Activated effector memory CD4-positive, alpha-beta T cell treated with Interleukin-2 at 50 U/mL for 16 hours (primary cell): ENCODE data around the gene ZNF267.
"Not testable (repeated sequence)": the region's sequence is repeated elsewhere in the genome, so short reads cannot be mapped to it uniquely, and the experiment has no call there.

Experiments
- DNase-seq: peaks from one replicate; pipeline ENCODE4 v3.0.0-alpha.2; 2020

The ZNF267 gene

DNA sequence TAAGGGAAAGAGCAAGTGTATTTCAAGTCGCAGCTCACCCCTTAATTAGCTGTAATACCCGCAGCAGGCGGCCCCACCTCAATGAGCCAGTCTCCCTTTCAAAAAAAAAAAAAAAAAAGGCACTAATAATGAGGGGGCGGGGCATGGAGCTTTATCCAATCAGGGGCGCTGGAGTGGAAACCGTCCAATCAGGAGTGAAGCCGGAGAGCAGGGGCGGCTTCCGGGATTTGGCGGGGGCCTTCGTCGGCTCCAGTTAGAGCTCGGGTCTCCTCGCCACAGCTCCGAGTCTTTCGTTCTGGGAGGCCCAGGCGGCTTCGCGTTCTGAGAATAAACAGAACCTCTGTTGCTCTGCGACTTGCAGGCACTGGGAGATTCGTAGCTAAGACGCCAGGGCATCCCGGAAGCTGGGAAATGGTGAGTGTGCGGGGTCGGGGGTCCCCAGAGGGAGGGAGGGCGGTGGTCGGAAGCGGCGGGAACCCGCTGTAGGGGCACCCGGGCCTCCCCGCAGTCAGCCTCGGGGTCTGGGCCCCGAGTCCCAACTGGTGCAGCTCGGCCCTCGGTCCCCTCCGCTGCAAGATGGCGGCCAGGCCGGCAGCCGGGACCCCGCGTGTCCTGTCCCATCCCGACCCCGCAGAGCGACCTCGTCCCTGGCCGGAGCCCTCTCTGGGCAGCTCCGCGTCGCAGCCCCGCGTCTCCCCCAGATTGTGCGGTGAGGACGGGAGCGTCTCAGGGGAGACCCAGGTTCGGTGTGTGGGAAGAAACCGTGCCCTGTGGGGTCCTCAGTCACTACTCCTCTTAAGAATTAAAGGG is at the start of gene ZNF267:
Gene ZNF267 (plus strand): TSS at position 252 of the 810 bp plus-strand sequence. CDS start 160 bp downstream, at position 412.
- DNase-seq, result peak; percentile 88

DNA sequence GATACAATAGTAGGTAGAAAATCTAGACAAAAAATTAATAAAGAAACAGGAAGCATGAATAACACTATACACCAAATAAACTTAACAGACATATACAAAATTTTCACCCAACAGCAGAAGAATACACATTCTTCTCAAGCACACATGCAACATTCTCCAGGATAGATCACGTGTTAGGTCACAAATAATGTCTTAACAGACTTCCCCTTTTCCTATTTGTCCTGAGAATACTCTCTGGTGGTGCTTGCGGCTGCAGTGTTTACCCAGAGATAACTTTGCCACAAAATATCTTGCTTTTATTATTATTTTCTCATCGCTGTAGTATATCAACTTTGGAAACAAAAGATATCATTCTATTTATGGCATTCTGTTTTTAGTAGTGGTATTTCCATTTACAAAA is 40.6 kb upstream of the ZNF267 start:
- DNase-seq, result no peak

DNA sequence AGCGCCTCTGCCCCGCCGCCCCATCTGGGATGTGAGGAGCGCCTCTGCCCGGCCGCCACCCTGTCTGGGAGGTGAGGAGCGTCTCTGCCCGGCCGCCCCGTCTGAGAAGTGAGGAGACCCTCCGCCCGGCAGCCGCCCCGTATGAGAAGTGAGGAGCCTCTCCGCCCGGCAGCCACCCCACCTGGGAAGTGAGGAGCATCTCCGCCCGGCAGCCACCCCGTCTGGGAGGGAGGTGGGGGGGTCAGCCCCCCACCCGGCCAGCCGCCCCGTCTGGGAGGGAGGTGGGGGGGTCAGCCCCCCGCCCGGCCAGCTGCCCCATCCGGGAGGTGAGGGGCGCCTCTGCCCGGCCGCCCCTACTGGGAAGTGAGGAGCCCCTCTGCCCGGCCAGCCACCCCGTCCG is 37.2 kb upstream of the ZNF267 start:
- not testable (repeated sequence) for DNase-seq

DNA sequence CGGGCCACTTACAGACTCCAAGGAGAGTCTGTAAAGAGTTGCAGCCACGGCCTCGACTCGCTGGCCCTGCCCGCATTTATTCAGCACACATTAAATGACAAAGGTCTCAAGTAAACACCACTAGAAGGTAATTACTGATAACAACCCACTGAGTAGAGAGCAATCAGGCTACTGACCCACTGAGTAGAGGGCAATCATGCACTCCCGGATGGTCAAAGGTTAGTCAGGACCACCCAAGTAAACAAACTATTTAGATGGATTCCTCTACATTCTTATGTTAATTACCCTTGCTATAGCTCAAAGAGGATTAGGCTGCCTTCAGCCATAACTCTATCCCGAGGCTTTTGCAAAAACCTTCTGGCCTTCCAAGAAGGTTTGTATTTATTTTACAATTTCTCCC is 30.7 kb upstream of the ZNF267 start:
- no peak for DNase-seq

- not testable (repeated sequence) for DNase-seq
These were observed 25.0 kb upstream of the ZNF267 start for GRCh38 chr16:31848572-31848971.

DNA sequence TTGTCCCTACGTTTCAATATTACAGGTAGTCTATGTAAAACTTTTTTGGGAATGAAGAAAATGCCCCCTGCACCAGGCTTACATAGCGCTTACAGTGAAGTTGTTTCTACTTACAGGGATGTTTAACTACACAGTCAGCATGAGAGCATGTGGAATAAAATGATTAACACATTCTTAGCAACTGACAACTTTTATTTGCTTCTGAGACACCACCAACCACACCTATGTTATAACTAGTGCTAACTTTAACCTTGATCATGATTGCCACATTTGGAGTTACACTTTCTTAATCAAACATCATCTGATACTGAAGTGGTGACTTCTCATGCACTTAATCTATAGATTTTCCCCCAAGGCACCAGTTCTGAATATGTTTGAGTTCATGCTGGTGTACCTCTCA is 20.3 kb upstream of the ZNF267 start:
- no peak for DNase-seq

GRCh38 chr16:31860508-31860907 is 13.1 kb upstream of the ZNF267 start:
- no peak for DNase-seq

DNA sequence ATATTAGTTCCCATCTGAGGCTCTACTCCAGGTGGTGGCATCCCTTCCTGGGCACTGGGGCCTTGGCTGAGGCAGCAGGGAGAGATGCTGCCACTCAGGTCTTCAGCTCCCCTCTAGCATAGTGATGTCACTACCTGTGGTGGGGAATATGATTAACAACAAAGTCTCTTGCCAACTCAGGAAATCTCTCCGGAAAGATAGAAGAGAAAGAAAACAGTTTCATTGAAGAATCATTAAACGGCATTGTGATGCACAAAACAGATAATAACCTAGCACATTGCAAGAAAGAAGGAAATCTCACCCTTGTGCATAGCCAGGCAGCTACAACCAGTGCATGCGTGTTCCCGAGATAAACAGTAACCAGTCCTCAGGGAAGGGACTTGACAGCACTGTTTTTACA is 12.2 kb upstream of the ZNF267 start:
- no peak for DNase-seq

DNA sequence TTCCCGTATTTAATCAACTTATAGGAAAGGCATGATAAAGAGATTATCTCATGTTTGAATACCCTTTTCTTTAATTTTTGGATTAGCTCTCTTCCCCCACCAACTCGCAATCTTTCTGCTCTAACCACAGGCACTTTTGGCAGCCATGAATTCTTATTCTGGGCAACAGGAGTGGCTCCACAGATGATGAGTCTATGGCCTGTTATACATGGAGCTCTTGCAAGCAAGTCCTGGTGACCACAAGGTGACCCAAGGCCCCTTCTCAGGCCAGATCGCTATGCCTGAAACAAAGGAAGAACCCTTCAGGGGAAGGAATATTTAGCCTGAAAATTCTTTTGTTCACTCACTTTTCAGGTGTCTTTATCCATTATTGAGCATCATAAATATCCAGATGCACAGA is 10.8 kb upstream of the ZNF267 start:
- DNase-seq, result no peak

DNA sequence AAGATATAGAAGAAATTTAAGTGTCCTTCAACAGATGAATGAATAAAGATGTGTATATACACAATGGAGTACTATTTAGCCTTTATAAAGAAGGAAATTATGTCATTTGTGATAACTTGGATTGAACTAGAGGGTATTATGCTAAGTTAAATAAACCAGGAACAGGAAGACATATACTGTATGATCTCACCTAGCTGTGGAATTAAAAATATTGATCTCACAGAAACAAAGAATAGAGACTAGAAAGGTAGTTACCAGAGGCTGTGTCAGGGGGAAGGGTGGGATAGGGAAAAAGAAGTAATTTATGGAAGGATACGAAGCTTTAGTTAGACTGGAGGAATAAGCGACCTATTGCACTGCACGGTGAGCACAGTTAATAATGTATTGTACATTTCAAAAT is 5.4 kb upstream of the ZNF267 start:
- DNase-seq, result no peak

GRCh38 chr16:31868691-31869167 is 4.9 kb upstream of the ZNF267 start:
- DNase-seq, result peak; percentile 66

- DNase-seq, result peak; percentile 58
These were observed 4.0 kb upstream of the ZNF267 start for GRCh38 chr16:31869511-31870201.

GRCh38 chr16:31870809-31871208 is 2.8 kb upstream of the ZNF267 start:
- DNase-seq, result no peak

DNA sequence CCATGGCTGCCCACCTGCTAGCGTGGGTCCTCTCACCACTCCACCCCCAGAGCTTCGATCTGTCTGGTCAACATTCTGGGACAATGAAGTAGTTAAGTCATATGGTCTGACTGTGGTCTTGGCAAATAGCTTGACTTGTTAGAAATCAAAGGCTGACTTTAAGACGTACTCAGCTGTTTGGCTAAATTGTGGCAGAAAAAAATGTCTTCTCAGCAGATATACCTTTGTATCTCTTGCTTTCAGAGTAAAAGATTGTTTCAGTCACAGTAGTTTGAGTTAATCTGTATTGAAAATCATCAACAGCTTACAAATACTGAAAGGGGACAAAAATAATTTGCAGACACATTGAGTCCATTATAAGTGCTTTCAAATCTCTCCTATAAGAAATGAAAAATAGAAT is 2.1 kb upstream of the ZNF267 start:
- DNase-seq, result no peak

- DNase-seq, result no peak
These were observed 1.4 kb upstream of the ZNF267 start for GRCh38 chr16:31872201-31872600.

- no peak for DNase-seq
These were observed 932 bp downstream of the ZNF267 start for GRCh38 chr16:31874366-31875111.

GRCh38 chr16:31875112-31875803 is 1.7 kb downstream of the ZNF267 start:
- no peak for DNase-seq

GRCh38 chr16:31875928-31876547 is 2.4 kb downstream of the ZNF267 start:
- DNase-seq, result no peak

DNA sequence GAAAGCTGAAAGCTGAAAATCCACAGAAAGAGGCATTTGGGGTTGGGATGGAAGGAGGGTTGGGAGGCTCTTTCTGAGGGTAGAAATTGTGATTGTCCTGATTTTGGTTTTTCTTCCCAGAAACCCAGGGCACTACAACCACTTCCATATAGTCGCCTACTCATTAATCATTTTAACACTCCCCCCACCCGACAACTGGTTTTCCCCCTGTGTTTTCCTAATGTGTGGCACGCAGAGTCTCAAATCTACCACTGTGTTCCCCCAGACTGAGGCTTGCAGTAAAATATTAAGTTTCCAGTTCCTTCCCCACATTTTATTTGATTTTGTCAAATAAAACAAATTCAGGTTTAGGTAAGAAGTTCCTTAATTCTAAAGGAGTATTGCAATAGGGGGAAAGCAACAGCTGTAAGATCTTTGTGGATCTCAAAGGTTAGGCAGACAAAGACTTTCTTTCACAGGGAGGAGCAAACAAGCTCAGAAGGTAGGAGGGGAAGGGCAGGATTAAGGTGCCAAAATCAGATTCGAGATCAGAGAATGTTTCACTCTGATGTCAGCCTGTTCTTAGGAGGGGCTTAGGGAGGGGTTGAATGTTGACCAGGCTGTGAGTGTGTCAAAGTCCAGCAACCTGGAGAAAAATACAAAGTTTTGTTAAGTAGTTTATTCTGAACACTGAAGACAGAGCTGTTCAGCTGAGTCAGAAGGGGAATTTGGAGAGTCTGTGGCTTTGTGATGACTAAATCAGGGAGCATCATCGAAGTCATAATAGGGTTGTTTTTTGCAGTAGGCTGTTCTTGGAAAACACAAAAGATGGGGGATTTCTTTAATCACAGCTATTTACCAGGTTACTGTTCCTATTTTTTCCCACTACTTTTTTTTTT is 3.6 kb downstream of the ZNF267 start:
- DNase-seq, result no peak

GRCh38 chr16:31877876-31878642 is 4.5 kb downstream of the ZNF267 start:
- DNase-seq, result no peak

DNA sequence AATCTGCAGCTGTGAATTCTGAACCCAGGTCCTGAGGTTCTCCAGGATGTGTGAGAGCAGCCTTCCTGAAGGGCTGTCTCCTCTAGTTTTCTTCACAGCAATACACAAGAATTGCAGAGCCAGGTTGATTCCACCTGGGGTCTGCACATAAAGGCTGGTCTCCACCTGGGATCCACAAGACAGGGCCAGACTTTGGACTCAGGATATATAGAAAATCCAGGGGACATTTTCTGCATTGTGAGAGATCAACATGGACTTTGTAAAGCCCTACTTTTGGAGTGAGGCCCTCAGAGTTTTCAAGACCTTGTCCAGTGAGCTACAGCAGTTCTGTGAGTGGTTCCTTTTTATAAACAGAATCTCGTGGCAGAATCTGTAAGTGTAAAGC is 6.3 kb downstream of the ZNF267 start:
- DNase-seq, result no peak
